ENCODE measurements around the gene CYP4B1. TPM values are rescaled to one million over a fixed set of nuclear protein-coding genes. Genes with fewer than 3 reads are reported as not detected.

Gene CYP4B1
- total RNA-seq, 1 experiment from 2014 or later = 0.30 TPM

DNA sequence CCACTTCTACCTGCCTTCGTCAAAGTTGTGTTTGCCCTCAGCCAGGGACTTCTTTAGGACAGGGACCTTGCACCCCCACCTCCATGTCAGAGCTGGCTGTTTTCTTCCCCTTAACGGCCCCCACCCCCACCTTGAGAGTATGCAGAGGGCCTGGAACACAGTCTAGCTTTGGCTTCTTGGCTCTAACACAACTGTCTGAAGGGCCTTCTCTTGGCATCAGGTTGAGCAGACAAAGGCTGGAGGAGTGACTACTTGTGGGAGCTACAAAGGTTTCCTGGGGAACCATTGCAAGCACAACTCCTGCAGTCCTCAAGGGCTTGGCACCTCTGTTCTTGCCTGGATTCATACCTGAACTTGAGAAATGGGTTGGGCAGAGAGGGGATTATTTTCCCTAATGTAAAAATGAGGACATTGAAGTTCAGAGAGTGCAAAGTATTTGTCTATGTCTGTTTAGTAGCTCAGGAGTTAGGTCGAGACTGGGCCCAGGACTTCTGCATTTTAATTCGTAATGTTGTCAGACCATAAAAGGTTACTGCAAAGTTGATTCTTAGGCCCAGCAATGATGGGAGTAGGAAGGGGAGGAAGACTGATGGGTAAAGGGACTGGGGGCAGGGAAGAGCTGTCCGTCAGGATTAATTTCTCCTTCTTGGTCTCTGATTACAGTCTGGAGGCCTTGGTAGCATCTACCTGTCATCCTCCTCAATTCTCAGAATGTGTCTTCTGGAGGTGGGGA lies 2.6 kb downstream of the CYP4B1 start:
- RAD21 ChIA-PET (ENCODE audit: low non-redundant PET in 1 of 2, low total read pairs in 2 of 2, uncharacterized antibody in 2 of 2, unreplicated experiment in 2 of 2) = no interaction called here
- Histone ChIP-seq H3K27me3 (ENCODE audit: insufficient read depth, low read length) (peaks cover 31% of the 10 kb centered on the region; the same call in 1 of the 2 replicates), H3K79me2 (ENCODE audit: insufficient read depth, low read length) (no peaks in the 10 kb centered on the region), H3K4me1 (ENCODE audit: control insufficient read depth in 1 of 2, insufficient read depth in 2 of 2, low read length in 2 of 2) (no peaks in the 10 kb centered on the region), H2AFZ (ENCODE audit: low read depth, low read length, poor library complexity, severe bottlenecking) (no peak overlapping the region), H3K36me3 (ENCODE audit: control insufficient read depth in 1 of 2, insufficient read depth in 2 of 2, low read length in 2 of 2) (no peaks in the 10 kb centered on the region), H3K9me2 (ENCODE audit: insufficient read depth) (no peaks in the 10 kb centered on the region), H3K9me3 (ENCODE audit: control insufficient read depth in 1 of 2, insufficient read depth in 1 of 2, low read depth in 1 of 2, low read length in 2 of 2) (no peaks in the 10 kb centered on the region), H4K20me1 (ENCODE audit: insufficient read depth) (no peaks in the 10 kb centered on the region), H3K27ac (ENCODE audit: low read depth, low read length) (no peak overlapping the region), H3K4me2 (ENCODE audit: low read length) (no peak overlapping the region), H3K9ac (ENCODE audit: low read length) (no peak overlapping the region), H3K4me3 (replicated peaks in 1 of 2; ENCODE audit: low read depth in 1 of 2, low read length in 2 of 2) (no peak overlapping the region)
- ATAC-seq (no peak), DNase-seq (ENCODE audit: low read depth, low spot score) (no peak)
- no TSS peak for BruUV-seq (replicated peaks)
- intact Hi-C loops (cut with micrococcal nuclease) = no loop called here
- CTCF ChIA-PET = no interaction called here
- POLR2A ChIA-PET = no interaction called here
- TF ChIP-seq CEBPB (IDR thresholded peaks at IDR 0.05; ENCODE audit: low read depth) (no peak), EZH2phosphoT487 (IDR thresholded peaks at IDR 0.05; ENCODE audit: borderline replicate concordance) (no peak), FOSL1 (IDR thresholded peaks at IDR 0.05; ENCODE audit: low read depth) (no peak), ZFX (IDR thresholded peaks at IDR 0.05) (no peak), SIN3A (IDR thresholded peaks at IDR 0.05; ENCODE audit: low read depth) (no peak)
- TF ChIP-seq, protein P1, sequence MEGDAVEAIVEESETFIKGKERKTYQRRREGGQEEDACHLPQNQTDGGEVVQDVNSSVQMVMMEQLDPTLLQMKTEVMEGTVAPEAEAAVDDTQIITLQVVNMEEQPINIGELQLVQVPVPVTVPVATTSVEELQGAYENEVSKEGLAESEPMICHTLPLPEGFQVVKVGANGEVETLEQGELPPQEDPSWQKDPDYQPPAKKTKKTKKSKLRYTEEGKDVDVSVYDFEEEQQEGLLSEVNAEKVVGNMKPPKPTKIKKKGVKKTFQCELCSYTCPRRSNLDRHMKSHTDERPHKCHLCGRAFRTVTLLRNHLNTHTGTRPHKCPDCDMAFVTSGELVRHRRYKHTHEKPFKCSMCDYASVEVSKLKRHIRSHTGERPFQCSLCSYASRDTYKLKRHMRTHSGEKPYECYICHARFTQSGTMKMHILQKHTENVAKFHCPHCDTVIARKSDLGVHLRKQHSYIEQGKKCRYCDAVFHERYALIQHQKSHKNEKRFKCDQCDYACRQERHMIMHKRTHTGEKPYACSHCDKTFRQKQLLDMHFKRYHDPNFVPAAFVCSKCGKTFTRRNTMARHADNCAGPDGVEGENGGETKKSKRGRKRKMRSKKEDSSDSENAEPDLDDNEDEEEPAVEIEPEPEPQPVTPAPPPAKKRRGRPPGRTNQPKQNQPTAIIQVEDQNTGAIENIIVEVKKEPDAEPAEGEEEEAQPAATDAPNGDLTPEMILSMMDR (IDR thresholded peaks at IDR 0.05 in 2 of 3, conservative IDR thresholded peaks at IDR 0.05 in 1 of 3; ENCODE audit: borderline replicate concordance in 1 of 3, insufficient read depth in 1 of 3, low read depth in 2 of 3, low read length in 2 of 3) = no peak

DNA sequence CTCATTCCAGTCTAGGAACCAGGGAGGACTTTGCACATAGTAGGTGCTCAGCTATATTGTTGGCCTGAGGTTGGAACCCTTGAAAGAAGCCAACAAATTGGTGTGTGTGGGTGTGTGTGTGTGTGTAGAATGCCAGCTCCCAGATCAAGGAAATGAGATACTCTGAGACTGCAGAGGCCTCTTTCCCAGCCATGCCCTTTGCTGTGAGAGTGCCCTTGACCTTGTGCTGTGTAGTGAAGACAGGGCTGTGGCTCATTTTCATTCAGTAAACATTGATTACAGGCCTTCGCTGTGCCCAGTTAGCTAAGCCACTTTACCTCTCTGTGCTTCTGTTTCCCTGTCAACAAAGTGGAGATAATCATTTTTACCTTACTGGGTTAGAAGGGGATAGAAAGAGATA lies 3.2 kb downstream of the CYP4B1 start:
- BruUV-seq (replicated peaks) = no TSS peak
- RAD21 ChIA-PET (ENCODE audit: low non-redundant PET in 1 of 2, low total read pairs in 2 of 2, uncharacterized antibody in 2 of 2, unreplicated experiment in 2 of 2) = no interaction called here
- Histone ChIP-seq H4K20me1 (ENCODE audit: insufficient read depth) (no peaks in the 10 kb centered on the region), H3K27ac (ENCODE audit: low read depth, low read length) (no peak overlapping the region), H3K4me1 (ENCODE audit: control insufficient read depth in 1 of 2, insufficient read depth in 2 of 2, low read length in 2 of 2) (no peaks in the 10 kb centered on the region), H3K79me2 (ENCODE audit: insufficient read depth, low read length) (no peaks in the 10 kb centered on the region), H3K36me3 (ENCODE audit: control insufficient read depth in 1 of 2, insufficient read depth in 2 of 2, low read length in 2 of 2) (no peaks in the 10 kb centered on the region), H3K9me3 (ENCODE audit: control insufficient read depth in 1 of 2, insufficient read depth in 1 of 2, low read depth in 1 of 2, low read length in 2 of 2) (no peaks in the 10 kb centered on the region), H3K9me2 (ENCODE audit: insufficient read depth) (no peaks in the 10 kb centered on the region), H3K9ac (ENCODE audit: low read length) (no peak overlapping the region), H3K27me3 (ENCODE audit: insufficient read depth, low read length) (peaks cover 37% of the 10 kb centered on the region; the same call in 1 of the 2 replicates), H3K4me3 (replicated peaks in 1 of 2; ENCODE audit: low read depth in 1 of 2, low read length in 2 of 2) (no peak overlapping the region), H3K4me2 (ENCODE audit: low read length) (no peak overlapping the region), H2AFZ (ENCODE audit: low read depth, low read length, poor library complexity, severe bottlenecking) (no peak overlapping the region)
- no peak for DNase-seq (ENCODE audit: low read depth, low spot score)
- no peak for ATAC-seq
- intact Hi-C loops (cut with micrococcal nuclease) = no loop called here
- CTCF ChIA-PET = no interaction called here
- TF ChIP-seq YY1 (IDR thresholded peaks at IDR 0.05; ENCODE audit: extremely low read depth, insufficient replicate concordance, low read depth, low read length) (no peak), ZFX (IDR thresholded peaks at IDR 0.05) (no peak), POLR2A (IDR thresholded peaks at IDR 0.05; ENCODE audit: borderline replicate concordance, extremely low read depth, insufficient read depth, insufficient read length) (no peak), FOSL1 (IDR thresholded peaks at IDR 0.05; ENCODE audit: low read depth) (no peak)
- POLR2A ChIA-PET = no interaction called here
